Tibial nerve (tissue), 3 donors: Measurements from ENCODE around the gene FAM13A.

Source experiments
- POLR2A ChIP-seq, 2 donors: fragments of 450-650 bp; IDR thresholded peaks; one replicate each; pipeline ENCODE4 v1.6.1; 2017; ENCODE audit warnings: antibody characterized with exemption in 2 of 2, mild to moderate bottlenecking in 2 of 2, moderate library complexity in 2 of 2
- TF ChIP-seq, protein P1 (sequence below), 5 experiments: fragments of 200-600 bp in 3 of 5; fragments of 450-650 bp in 2 of 5; sonication (generic) in 3 of 5; IDR thresholded peaks; one replicate each; pipeline ENCODE4 v1.5.1; 2016 to 2019; ENCODE audit warnings: antibody characterized with exemption in 5 of 5, mild to moderate bottlenecking in 3 of 5, moderate library complexity in 2 of 5

DNA sequence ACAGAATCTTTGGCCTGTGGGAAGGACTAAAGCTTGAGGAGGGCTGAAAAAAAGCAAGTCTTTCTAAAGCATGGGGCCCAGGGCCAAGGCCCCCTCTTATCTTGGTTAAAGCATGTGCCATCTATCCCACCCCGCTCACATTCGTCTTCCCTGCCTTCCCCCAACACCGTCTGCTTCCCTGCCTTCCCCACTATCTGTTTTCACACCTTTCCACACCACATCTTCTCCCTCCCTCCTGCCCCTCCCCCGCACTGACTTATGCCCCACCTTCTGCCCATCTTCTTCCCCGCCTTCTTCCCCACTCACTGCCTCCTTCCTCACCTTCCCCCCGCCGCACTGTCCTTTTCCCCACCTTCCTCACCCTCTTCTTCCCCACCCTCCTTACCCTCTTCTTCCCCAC is 358.5 kb downstream of the FAM13A start:
- TF ChIP-seq, protein P1, sequence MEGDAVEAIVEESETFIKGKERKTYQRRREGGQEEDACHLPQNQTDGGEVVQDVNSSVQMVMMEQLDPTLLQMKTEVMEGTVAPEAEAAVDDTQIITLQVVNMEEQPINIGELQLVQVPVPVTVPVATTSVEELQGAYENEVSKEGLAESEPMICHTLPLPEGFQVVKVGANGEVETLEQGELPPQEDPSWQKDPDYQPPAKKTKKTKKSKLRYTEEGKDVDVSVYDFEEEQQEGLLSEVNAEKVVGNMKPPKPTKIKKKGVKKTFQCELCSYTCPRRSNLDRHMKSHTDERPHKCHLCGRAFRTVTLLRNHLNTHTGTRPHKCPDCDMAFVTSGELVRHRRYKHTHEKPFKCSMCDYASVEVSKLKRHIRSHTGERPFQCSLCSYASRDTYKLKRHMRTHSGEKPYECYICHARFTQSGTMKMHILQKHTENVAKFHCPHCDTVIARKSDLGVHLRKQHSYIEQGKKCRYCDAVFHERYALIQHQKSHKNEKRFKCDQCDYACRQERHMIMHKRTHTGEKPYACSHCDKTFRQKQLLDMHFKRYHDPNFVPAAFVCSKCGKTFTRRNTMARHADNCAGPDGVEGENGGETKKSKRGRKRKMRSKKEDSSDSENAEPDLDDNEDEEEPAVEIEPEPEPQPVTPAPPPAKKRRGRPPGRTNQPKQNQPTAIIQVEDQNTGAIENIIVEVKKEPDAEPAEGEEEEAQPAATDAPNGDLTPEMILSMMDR (IDR thresholded peaks at IDR 0.05): no peak
- no peak for TF ChIP-seq POLR2A (IDR thresholded peaks at IDR 0.05)
